Left renal cortex interstitium (tissue), 4 donors: ENCODE data around the gene CD151. TPM values are rescaled to one million over a fixed set of nuclear protein-coding genes. Genes with fewer than 3 reads are reported as not detected.

Experiments used
- DNase-seq, 4 donors: peaks; one replicate each; pipeline ENCODE4 v3.0.0-alpha.2; 2013; ENCODE audit warnings: low read depth in 4 of 4, low spot score in 2 of 4, missing footprints in 1 of 4
- polyA plus RNA-seq, 4 donors: library from polyadenylated mRNA; unstranded; fragments of 120-200 nt; gene quantifications; one replicate each; pipeline ENCODE4 v1.2.1, GENCODE V29; 2013; ENCODE audit not compliant: insufficient read length in 4 of 4

Gene CD151
- polyA plus RNA-seq, 4 donors, result 192 to 238 (median 217) TPM

DNA sequence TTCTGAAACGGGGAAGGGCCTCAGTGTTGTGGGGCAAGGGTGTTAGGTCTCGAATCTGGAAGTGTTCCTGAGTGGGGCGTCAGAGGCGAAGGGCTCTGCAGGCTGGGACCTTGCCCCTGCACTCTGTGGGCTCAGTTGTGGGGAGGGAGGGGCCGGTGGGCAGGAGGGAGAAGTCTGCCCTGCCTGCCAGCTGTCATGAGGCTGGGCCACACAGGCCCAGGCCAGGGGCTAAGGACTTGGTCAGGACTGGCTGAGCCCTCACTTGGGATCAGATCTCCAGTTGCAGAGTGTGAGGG, 4.9 kb upstream of the CD151 start, which contains the start of gene CRACR2B:
CRACR2B (plus strand) TSS at position 23 of the 296 bp plus-strand sequence. CDS start 689 bp downstream, outside the sequence.
- no peak for DNase-seq

DNA sequence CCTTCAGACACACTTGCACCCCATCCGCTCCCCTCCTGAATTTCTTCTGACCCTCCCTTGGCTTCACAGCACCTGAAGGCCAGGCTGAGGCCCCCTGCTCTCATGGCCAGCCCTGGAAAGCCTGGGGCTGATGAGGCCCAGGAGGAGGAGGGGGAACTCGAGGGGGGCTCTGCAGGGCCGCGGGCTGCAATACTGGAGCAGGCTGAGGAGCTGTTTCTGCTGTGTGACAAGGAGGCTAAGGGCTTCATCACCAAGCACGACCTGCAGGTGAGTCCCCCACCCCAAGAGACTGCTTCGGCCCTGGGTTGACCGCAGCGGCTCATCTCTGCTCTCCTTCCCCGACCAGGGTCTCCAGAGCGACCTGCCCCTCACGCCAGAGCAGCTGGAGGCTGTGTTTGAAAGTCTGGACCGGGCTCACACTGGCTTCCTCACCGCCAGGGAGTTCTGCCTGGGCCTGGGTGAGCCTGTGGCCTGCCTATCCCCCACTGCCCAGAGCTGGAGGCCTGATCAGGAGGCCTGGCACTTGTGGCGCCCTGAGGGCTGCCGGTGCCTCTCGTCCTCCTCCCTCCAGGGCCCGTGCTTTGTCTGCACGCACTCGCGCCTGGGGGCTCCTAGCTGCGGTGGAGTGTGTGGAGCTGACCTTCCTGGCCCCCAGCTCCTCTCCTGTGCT, 4.1 kb upstream of the CD151 start:
- DNase-seq, result no peak

DNA sequence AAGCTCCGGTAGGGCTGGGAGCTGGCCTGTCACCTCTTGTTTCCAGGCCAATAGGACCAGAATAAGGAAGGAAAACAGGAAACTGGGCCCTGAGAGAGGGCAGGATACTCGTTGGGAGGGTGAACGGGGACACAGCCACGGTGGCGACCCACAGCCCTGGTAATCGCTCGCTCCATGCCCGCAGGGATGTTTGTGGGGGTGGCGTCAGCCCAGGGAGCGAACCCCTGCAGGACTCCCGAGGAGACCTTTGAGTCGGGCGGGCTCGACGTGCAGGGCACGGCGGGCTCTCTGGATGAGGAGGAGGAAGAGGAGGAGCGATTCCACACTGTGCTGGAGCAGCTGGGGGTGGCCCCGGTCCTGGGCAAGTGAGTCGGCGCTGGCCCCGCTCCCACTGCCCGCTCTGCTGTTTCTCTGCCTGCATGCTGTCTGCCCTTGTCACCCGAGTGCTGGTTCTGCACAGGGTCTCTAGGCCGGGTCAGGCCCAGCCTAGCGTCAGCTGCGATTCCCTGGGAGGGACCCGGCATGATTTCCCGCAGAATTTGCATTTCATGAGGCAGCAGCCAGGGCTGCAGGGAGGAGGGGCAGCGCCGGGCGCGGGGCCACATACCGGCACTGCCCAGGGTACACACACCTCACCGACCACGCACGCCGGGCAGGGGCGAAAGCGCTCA, 3.4 kb upstream of the CD151 start:
- no peak for DNase-seq

DNA sequence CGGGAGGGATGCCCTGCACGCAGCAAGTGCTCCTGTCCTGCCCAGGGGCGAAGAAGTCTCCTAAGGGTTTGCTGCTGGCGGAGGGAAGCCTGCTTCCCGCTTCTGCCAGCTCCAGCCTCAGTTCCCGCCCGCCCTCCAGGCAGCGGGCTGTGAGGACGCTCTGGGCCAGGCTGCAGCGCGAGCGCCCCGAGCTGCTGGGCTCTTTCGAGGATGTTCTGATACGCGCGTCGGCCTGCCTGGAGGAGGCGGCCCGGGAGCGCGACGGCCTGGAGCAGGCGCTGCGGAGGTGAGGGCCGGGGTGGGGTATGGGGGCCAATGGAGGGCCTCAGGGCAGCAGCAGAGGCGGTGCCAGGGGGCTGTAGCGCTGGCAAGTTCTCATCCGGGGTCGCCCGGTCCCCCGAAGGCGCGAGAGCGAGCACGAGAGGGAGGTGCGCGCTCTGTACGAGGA, 2.9 kb upstream of the CD151 start:
- no peak for DNase-seq

DNA sequence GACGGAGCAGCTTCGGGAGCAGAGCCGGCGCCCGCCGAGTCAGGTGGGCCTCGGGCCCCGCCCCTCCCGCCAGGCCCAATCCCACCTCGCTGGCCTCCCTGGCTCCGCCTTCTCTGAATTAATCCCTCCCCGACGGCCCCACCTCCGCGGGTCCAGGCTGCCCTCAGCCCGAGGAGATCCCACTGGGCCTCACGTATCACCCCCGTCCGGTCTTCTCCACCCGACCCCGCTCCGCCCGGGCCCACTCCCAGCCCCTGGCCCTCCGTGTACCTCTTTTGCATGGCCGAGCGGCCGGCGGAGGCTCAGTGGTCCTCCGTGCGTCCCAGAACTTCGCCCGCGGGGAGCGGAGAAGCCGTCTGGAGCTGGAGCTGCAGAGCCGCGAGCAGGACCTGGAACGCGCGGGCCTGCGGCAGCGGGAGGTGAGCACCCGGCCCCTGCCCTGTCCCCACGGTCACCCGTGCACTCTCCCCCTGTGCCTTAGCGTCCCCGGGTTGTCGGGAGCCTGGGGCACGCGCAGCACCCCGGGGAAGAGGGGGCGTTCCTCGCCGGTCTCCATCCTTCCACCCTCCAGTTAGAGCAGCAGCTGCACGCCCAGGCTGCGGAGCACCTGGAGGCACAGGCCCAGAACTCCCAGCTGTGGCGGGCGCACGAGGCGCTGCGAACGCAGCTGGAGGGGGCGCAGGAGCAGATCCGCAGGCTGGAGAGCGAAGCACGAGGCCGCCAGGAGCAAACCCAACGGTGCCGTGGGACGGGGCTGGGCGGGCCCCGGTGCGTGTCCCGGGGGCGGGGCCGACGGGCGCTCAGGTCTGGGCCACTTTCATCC, 2.2 kb upstream of the CD151 start:
- DNase-seq, result no peak

DNA sequence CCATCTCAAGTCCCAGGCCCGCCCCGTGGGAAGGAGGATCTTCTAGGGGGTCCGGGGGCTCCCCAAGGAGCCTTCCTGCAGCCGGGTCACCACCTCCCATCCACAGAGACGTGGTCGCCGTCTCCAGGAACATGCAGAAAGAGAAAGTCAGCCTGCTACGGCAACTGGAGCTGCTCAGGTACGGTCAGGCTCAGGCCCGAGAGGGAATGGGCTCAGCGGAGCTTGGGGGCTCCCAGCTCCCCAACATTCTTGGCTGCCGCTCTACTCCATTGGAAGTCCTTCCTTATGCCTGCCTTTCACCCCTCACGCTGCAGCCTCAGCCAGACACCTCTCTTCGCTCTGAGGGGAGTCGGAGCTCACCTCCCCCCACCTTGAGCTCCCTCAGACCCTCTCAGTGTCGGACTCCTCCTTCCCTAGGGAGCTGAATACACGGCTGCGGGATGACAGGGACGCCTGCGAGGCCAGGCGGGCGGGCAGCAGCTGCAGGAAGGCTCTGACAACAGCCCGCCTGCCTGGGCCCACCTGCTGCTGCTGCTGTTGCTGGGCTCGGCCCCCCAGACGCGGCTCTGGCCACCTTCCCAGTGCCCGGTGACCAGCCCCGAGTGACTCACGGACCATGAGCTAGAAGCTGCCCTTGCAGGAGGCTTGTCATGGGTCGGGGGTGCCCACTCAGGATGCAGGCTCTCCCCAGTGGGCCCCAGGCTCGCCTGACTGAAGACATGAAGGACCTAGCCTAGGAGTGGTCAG, 1.5 kb upstream of the CD151 start:
- DNase-seq, result no peak

DNA sequence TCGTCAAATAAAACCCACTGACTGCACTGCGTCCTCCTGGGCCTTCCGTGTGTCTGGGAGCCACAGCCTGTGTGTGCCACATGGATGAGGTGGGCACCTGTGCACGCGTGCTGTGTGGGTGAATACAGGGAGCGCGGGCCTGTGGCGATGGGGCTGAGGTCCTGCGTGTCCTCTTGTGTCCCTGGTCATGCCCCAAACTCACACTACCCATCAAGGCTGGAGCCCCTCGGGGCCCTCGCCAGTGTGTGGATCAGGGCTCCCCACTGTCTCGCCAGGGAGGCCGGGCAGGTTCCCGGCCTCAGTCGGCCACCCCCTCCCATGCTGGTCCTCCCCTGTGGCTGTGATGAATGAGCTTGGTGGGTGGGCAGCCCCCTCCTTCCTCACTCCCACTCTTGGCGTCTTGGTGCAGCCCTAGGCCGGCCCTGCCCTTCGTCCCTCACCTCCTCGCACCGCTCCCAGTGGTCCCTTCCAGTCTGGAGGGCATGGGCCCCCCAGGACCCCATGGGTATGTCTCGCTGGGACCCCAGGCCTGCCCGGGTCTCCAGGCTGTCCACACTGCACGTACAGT, 707 bp upstream of the CD151 start:
- no peak for DNase-seq

DNA sequence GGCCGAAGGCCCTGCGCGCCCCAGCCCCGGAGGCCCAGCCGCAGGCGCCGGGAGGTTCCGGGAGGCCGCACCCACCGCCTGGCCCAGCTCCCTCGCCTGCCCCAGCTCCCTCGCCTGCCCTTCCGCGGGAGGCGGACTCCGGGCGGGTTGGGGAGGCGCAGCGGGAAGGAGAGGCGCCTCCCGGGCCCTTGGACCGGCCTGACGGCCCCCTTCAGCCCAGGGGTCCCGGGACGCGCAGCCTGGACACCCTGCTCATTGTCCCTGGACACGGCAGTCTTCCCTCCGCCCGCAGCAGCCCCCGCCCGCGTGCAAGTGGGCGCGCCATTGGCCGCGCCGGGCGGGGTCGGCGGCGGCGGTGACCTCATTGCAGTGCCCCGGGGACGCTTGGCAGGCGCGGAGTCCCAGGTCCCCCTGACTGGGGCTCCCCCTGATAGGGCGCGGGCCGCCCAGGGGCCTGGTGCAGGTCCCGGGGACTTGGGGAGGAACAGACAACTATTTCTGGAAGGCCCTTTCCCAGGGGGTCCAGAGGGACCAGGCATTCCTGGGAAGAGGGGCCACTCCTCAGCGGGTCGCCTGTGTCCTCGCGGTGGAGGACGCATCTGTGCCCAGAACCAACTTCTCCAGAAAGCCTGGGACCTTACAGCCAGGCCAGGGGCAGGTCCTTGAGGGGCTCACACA, 501 bp downstream of the CD151 start:
- DNase-seq, result no peak

DNA sequence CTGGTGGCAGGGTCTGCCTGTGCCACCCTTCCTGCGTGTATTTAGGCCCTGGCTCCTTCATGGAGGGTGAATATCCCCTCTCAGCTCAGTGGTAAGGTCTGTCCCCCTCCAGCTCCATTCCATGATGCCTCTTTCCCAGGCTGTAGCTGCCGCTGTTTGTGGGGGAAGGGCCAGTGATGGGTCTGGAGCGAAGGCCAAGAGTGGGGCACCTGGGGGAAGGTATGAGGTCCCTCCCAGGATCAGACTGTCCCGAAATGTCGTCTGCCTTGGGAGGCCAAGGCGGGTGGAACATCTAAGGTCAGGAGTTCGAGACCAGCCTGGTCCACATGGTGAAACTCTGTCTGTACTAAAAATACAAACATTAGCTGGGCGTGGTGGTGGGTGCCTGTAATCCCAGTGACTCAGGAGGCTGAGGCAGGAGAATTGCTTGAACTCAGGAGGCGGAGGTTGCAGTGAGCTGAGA, 1.1 kb downstream of the CD151 start:
- DNase-seq, result no peak

DNA sequence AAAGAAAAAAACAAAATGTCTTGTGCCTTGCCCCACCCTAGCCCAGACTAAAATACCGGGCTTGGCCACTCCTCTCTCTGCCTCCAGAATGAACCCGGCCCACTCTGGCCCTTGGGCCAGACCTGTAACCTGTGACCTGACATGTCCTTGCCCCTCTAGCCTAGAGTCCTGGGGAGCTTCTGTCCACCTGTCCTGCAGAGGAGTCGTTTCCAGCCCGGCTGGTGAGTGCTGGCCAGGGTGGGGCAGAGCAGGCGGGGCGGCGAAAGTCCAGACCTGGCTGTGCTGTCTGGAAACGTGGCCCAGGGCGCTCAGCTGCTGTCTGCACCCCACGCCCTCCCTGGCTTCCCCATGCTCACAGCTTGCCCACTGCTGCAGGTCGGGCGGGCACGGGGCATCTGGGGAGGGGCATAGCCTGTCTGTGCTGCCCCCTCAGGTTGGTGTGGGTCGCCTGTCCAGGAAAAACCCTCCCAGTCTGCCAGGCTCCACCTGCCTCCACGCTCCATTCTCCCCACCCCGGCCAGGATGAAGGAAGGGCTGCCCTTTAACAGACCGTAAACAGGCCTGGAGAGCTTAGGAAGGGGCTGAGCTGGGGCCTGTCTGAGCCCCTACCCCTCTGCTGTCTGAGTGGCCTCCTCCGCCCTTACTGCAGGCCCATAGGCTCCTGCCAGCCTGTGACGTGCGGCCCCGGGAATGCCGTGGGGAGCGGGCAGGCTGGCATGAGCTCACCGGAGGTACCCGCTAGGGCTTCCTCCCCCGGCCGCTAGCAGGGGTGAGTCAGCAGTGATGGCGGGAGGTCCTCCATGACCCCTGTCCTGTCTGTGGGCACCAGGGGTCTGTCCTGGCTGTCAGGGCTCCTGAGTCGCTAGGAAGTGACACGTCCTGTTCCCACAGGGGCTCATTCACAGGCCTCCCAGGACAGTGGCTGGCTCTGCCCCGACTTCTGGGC, 1.9 kb downstream of the CD151 start:
- DNase-seq, result no peak

DNA sequence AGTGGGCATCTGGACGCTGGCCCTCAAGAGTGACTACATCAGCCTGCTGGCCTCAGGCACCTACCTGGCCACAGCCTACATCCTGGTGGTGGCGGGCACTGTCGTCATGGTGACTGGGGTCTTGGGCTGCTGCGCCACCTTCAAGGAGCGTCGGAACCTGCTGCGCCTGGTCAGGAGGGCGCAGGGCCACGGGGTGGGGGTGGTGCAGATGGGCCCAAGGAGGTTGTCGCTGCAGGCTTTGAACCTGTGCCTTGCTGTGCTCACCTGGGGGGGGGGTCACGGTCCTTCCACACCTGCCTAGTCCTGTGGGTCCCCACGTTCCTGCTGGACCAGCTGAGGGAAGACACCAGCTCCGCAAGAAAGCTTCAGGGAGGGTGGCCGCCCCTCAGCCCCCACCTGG, 3.5 kb downstream of the CD151 start:
- DNase-seq, result no peak

DNA sequence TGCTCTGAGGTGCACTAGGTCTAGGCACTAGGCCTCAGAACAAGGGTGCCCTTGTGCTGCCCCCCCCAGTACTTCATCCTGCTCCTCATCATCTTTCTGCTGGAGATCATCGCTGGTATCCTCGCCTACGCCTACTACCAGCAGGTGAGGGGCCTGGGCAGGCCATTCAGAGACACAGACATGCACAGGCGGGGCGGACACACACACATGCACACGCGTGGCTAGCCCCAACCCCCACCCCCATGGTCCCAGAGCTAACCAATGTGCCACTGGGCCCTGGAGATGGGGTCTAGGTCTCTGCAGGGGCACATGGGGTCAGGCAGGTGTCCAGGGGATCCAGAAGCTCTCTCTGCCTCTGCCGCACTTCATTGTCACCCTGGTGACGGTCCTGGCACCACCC, 3.9 kb downstream of the CD151 start:
- DNase-seq, result no peak

DNA sequence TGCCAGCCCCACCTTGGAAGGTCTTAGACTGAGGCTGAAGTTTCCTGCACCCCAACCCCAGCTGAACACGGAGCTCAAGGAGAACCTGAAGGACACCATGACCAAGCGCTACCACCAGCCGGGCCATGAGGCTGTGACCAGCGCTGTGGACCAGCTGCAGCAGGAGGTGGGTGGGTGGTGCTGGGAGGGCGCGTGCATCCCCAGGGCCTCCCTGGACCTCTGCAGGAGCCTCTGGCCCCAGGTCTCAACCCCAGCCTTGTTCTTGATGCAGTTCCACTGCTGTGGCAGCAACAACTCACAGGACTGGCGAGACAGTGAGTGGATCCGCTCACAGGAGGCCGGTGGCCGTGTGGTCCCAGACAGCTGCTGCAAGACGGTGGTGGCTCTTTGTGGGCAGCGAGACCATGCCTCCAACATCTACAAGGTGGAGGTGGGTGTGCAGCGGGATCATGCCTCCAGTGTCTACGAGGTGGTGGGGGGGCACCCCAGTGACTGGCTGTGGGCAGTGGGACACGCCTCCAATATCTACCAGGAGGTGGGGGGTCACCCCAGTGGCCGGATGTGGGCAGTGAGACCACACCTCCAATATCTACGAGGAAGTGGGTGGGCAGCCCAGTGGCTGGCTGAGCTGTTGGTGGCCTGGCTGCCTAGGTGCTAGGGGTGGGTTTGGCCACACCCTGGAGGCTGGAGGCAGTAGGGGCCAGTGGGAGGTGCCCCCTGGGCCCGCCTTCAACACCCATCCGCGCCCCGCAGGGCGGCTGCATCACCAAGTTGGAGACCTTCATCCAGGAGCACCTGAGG, 4.6 kb downstream of the CD151 start:
- no peak for DNase-seq

DNA sequence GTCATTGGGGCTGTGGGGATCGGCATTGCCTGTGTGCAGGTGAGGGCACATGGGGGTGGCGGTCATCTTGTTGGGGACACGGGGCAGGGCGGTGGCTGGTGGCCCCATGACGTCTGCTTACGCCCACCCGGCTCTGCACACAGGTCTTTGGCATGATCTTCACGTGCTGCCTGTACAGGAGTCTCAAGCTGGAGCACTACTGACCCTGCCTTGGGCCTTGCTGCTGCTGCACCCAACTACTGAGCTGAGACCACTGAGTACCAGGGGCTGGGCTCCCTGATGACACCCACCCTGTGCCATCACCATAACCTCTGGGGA, 5.2 kb downstream of the CD151 start:
- DNase-seq, result no peak

DNA sequence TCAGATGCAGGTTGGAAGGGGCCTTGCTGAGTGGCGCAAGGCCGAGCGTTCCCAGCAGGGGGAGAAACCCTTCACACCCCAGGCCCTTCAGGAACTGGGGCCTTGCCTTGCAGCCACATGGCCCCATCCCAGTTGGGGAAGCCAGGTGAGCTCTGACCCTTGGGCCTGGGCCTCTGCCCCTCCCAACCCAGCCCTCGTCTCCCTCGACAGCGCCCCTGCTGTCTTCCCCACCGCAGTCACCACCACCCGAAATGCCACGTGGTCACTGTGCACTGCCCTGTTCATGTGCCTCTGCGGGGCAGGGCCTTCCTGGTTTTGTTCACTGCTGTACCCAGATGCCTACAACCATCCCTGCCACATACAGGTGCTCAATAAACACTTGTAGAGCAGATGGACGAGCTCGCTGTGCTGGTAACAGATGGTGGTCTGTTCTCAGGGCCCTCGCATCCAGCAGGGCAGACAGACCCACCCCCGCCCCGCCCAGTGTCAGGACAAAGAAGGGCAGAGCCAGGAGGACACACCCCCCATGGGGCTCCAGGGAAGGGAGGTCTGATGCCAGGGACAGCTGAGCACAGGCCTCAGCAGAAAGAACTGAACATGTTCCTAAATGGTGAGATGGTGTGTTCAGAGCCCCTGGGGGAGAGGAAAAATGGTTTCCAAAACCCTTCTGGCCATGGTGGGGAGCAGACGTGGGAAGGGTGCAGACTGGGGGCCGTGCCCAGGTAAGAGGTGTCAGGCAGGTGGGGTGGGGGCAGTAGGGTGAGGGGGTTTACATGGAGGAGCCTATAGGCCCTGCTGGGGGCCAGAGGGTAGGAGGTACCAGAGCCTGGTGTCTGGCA, 5.9 kb downstream of the CD151 start:
- DNase-seq, result no peak

DNA sequence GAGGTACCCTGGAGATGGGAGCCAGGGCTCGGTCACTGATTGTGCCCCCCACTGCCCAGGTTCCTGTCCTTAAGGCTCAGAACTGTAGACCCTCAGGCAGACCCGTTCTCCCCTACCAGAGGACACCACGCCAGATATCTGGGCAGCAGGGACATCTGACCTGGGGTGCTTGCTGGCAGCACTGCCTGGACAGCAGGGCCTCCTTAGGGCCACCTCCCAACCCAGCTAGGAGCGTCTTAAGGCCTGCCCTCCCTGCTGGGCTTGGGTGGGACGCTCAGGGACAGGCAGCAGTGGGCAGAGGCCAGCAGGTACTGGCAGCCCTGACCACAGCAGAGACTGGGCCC, 6.5 kb downstream of the CD151 start:
- no peak for DNase-seq

DNA sequence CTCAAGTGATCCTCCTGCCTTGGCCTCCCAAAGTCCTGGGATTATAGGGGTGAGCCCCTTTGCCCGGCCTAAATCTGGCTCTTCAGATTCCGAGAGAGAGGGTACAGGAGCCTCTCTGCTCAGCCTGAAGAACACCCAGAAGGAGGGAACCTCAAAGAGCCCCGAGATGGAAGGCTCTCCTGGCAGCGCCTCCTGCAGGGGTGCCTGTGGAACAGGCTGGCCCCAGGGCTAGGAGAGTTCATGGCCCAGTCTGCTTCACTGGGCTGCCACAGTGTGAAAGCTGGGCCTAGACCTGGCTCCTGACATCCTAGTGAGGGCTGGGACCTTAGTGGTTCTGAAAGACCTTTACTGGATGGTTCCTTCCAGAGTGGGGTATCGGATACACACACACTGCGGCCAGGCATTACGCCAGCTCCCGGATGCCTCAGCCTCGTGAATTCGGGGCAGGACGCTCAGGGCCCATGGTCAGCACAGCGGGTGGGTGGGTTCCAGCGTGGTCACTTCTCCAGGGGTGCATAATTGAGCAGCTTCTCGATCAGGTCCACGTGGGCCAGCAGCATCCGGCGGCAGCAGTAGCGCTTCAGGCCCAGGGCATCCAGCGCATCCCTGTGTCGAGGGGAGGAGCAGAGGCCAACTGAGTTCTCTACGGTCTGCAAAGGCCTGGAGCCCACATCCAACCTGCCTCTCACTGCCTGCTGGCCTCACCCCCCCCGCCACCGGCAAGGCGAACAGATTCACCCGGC, 7.3 kb downstream of the CD151 start:
- DNase-seq, result no peak
